ENCODE data around the gene ANGPT4. TPM values are rescaled to one million over a fixed set of nuclear protein-coding genes. Genes with fewer than 3 reads are reported as not detected.

The ANGPT4 gene
- total RNA-seq, result not detected

- Mint-ChIP-seq H3K4me3 (no peak within 1 kb of the TSS), H3K4me1 (no peaks in the 10 kb centered on the region), H3K9me3 (ENCODE audit: low read depth) (no peaks in the 10 kb centered on the region), H3K27ac (no peak within 1 kb of the TSS), H3K36me3 (ENCODE audit: low read depth) (no peaks in the 10 kb centered on the region), H3K27me3 (peaks cover 8% of the 10 kb centered on the region)
- ChIA-PET CTCF (no interaction called here), POLR2A (no interaction called here)
- no peak for ATAC-seq
- no peak for DNase-seq
- intact Hi-C loops (cut with DNase I, micrococcal nuclease), result no loop called here
Observed at GRCh38 chr20:916125-916799, at the start of gene ANGPT4. Gene ANGPT4 (minus strand): TSS chr20:916334. CDS start chr20:916214, 120 bp downstream.

- intact Hi-C loops (cut with DNase I, micrococcal nuclease), result no loop called here
- no peak overlapping the region for H3K27ac Mint-ChIP-seq
- no peaks in the 10 kb centered on the region for H3K9me3 Mint-ChIP-seq (ENCODE audit: low read depth)
- H3K4me1 Mint-ChIP-seq, result no peaks in the 10 kb centered on the region
- peaks cover 19% of the 10 kb centered on the region for H3K27me3 Mint-ChIP-seq
- ChIA-PET POLR2A (no interaction called here), CTCF (interaction anchor here (1.1 kb wide), 1 partner anchor 8 kb away, joined by 3 read pairs; no protein-coding TSS in a partner anchor)
- no peaks in the 10 kb centered on the region for H3K36me3 Mint-ChIP-seq (ENCODE audit: low read depth)
- H3K4me3 Mint-ChIP-seq, result no peak overlapping the region
- ATAC-seq (no peak), DNase-seq (no peak)
Observed at GRCh38 chr20:963795-964194, 47.7 kb upstream of the ANGPT4 start.

- intact Hi-C loops (cut with DNase I, micrococcal nuclease), result no loop called here
- Mint-ChIP-seq H3K9me3 (ENCODE audit: low read depth) (no peaks in the 10 kb centered on the region), H3K4me3 (no peak overlapping the region), H3K27ac (no peak overlapping the region), H3K36me3 (ENCODE audit: low read depth) (no peaks in the 10 kb centered on the region), H3K4me1 (no peaks in the 10 kb centered on the region), H3K27me3 (peaks cover 19% of the 10 kb centered on the region)
- ATAC-seq (no peak), DNase-seq (no peak)
- POLR2A ChIA-PET, result no interaction called here
- CTCF ChIA-PET, result interaction anchor here (0.7 kb wide), 1 partner anchor 146 kb away, joined by 4 read pairs; no protein-coding TSS in a partner anchor
Observed at GRCh38 chr20:962683-963082, 46.5 kb upstream of the ANGPT4 start.

GRCh38 chr20:962223-962622 is 46.1 kb upstream of the ANGPT4 start:
- H3K4me1 Mint-ChIP-seq, result no peaks in the 10 kb centered on the region
- DNase-seq (no peak), ATAC-seq (no peak)
- H3K27ac Mint-ChIP-seq, result no peak overlapping the region
- H3K27me3 Mint-ChIP-seq, result peaks cover 21% of the 10 kb centered on the region
- no peaks in the 10 kb centered on the region for H3K9me3 Mint-ChIP-seq (ENCODE audit: low read depth)
- CTCF ChIA-PET, result interaction anchor here (0.7 kb wide), 1 partner anchor 145 kb away, joined by 4 read pairs; no protein-coding TSS in a partner anchor
- POLR2A ChIA-PET, result no interaction called here
- H3K36me3 Mint-ChIP-seq (ENCODE audit: low read depth), result no peaks in the 10 kb centered on the region
- intact Hi-C loops (cut with DNase I, micrococcal nuclease), result no loop called here
- no peak overlapping the region for H3K4me3 Mint-ChIP-seq

GRCh38 chr20:961768-962167 is 45.6 kb upstream of the ANGPT4 start:
- Mint-ChIP-seq H3K4me1 (no peaks in the 10 kb centered on the region), H3K27me3 (peaks cover 20% of the 10 kb centered on the region), H3K27ac (no peak overlapping the region), H3K36me3 (ENCODE audit: low read depth) (no peaks in the 10 kb centered on the region), H3K9me3 (ENCODE audit: low read depth) (no peaks in the 10 kb centered on the region), H3K4me3 (no peak overlapping the region)
- ATAC-seq, result no peak
- ChIA-PET CTCF (interaction anchor here (0.8 kb wide), 1 partner anchor 11 kb away, joined by 6 read pairs; no protein-coding TSS in a partner anchor), POLR2A (no interaction called here)
- intact Hi-C loops (cut with DNase I, micrococcal nuclease), result no loop called here
- DNase-seq, result no peak

- ChIA-PET POLR2A (no interaction called here), CTCF (interaction anchor here (0.8 to 1.0 kb wide), 3 partner anchors 145 to 343 kb away, joined by 3 read pairs; no protein-coding TSS in a partner anchor)
- H3K36me3 Mint-ChIP-seq (ENCODE audit: low read depth), result no peaks in the 10 kb centered on the region
- no peaks in the 10 kb centered on the region for H3K4me1 Mint-ChIP-seq
- no peak for ATAC-seq
- DNase-seq, result no peak
- intact Hi-C loops (cut with DNase I, micrococcal nuclease), result loop anchor here in 1 of 2 experiments (5.0 kb wide), 1 partner anchor 252 kb away; no protein-coding TSS in a partner anchor
- no peak overlapping the region for H3K27ac Mint-ChIP-seq
- H3K4me3 Mint-ChIP-seq, result no peak overlapping the region
- H3K27me3 Mint-ChIP-seq, result peaks cover 20% of the 10 kb centered on the region
- H3K9me3 Mint-ChIP-seq (ENCODE audit: low read depth), result no peaks in the 10 kb centered on the region
Observed at GRCh38 chr20:959996-960615, 44.0 kb upstream of the ANGPT4 start.

GRCh38 chr20:958936-959815 is 43.0 kb upstream of the ANGPT4 start:
- DNase-seq (no peak), ATAC-seq (no peak)
- Mint-ChIP-seq H3K27me3 (peaks cover 20% of the 10 kb centered on the region), H3K4me1 (no peaks in the 10 kb centered on the region), H3K36me3 (ENCODE audit: low read depth) (no peaks in the 10 kb centered on the region), H3K27ac (no peak overlapping the region), H3K9me3 (ENCODE audit: low read depth) (no peaks in the 10 kb centered on the region), H3K4me3 (no peak overlapping the region)
- CTCF ChIA-PET, result interaction anchor here (0.8 to 5.3 kb wide), 4 partner anchors 141 to 342 kb away, joined by 3 to 164 read pairs (median 3); no protein-coding TSS in a partner anchor
- POLR2A ChIA-PET, result no interaction called here
- intact Hi-C loops (cut with DNase I, micrococcal nuclease), result loop anchor here in 1 of 2 experiments (5.0 kb wide), 1 partner anchor 253 kb away; no protein-coding TSS in a partner anchor

- Mint-ChIP-seq H3K4me1 (no peaks in the 10 kb centered on the region), H3K27ac (no peak overlapping the region), H3K4me3 (no peak overlapping the region), H3K36me3 (ENCODE audit: low read depth) (no peaks in the 10 kb centered on the region), H3K9me3 (ENCODE audit: low read depth) (no peaks in the 10 kb centered on the region), H3K27me3 (peaks cover 24% of the 10 kb centered on the region)
- no peak for DNase-seq
- ChIA-PET POLR2A (interaction anchor here (0.6 kb wide), 1 partner anchor 254 kb away, joined by 3 read pairs; no protein-coding TSS in a partner anchor), CTCF (interaction anchor here (0.6 to 5.3 kb wide), 9 partner anchors 14 to 234 kb away, joined by 3 to 164 read pairs (median 5); no protein-coding TSS in a partner anchor)
- intact Hi-C loops (cut with DNase I, micrococcal nuclease), result loop anchor here in 1 of 2 experiments (5.0 kb wide), 1 partner anchor 255 kb away; no protein-coding TSS in a partner anchor
- no peak for ATAC-seq
Observed at GRCh38 chr20:957544-957943, 41.4 kb upstream of the ANGPT4 start.

- POLR2A ChIA-PET, result no interaction called here
- Mint-ChIP-seq H3K27me3 (peaks cover 20% of the 10 kb centered on the region), H3K36me3 (ENCODE audit: low read depth) (no peaks in the 10 kb centered on the region), H3K9me3 (ENCODE audit: low read depth) (no peaks in the 10 kb centered on the region), H3K4me1 (no peaks in the 10 kb centered on the region), H3K4me3 (no peak overlapping the region), H3K27ac (no peak overlapping the region)
- intact Hi-C loops (cut with DNase I, micrococcal nuclease), result loop anchor here (1.0 to 5.0 kb wide), 2 partner anchors 140 to 256 kb away; no protein-coding TSS in a partner anchor
- peak; percentile 84 for DNase-seq
- peak; percentile 89 for ATAC-seq
- CTCF ChIA-PET, result interaction anchor here (0.6 to 5.3 kb wide), 37 partner anchors 8 to 261 kb away, joined by 3 to 164 read pairs (median 4); no protein-coding TSS in a partner anchor
Observed at GRCh38 chr20:956330-956951, 40.3 kb upstream of the ANGPT4 start.

- no peaks in the 10 kb centered on the region for H3K4me1 Mint-ChIP-seq
- DNase-seq (no peak), ATAC-seq (no peak)
- H3K27me3 Mint-ChIP-seq, result peaks cover 22% of the 10 kb centered on the region
- H3K4me3 Mint-ChIP-seq, result no peak overlapping the region
- CTCF ChIA-PET, result interaction anchor here (0.6 to 5.3 kb wide), 37 partner anchors 8 to 262 kb away, joined by 3 to 164 read pairs (median 3); no protein-coding TSS in a partner anchor
- POLR2A ChIA-PET, result no interaction called here
- H3K27ac Mint-ChIP-seq, result no peak overlapping the region
- no peaks in the 10 kb centered on the region for H3K9me3 Mint-ChIP-seq (ENCODE audit: low read depth)
- H3K36me3 Mint-ChIP-seq (ENCODE audit: low read depth), result no peaks in the 10 kb centered on the region
- intact Hi-C loops (cut with DNase I, micrococcal nuclease), result loop anchor here (1.0 to 5.0 kb wide), 2 partner anchors 139 to 257 kb away; no protein-coding TSS in a partner anchor
Observed at GRCh38 chr20:955656-956055, 39.5 kb upstream of the ANGPT4 start.
